HG03159 (cell line): ENCODE results near the gene HSPB1.
A peak's percentile ranks its signal among the peaks of the same experiment; 100 is the strongest.
"Not testable (repeated sequence)": the region's sequence is repeated elsewhere in the genome, so short reads cannot be mapped to it uniquely, and the experiment has no call there.

Experiments
- ATAC-seq: cut with Tn5 transposase; IDR thresholded peaks from one replicate; pipeline ENCODE4 v1.9.1; 2021; ENCODE audit warnings: mild to moderate bottlenecking, moderate library complexity; ENCODE audit not compliant: unreplicated experiment

Gene HSPB1

DNA sequence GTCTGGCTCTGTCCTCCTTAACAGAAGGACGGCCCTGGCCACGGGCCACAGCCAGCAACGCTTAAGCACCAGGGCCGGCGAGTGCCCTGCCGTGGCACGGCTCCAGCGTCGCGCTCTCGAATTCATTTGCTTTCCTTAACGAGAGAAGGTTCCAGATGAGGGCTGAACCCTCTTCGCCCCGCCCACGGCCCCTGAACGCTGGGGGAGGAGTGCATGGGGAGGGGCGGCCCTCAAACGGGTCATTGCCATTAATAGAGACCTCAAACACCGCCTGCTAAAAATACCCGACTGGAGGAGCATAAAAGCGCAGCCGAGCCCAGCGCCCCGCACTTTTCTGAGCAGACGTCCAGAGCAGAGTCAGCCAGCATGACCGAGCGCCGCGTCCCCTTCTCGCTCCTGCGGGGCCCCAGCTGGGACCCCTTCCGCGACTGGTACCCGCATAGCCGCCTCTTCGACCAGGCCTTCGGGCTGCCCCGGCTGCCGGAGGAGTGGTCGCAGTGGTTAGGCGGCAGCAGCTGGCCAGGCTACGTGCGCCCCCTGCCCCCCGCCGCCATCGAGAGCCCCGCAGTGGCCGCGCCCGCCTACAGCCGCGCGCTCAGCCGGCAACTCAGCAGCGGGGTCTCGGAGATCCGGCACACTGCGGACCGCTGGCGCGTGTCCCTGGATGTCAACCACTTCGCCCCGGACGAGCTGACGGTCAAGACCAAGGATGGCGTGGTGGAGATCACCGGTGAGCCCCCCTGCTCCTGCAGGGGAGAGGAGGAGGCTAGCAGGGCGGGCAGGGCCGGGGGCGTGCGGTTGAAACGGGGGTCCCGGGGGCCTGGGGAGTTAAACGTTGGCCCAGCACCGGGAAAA lies at the start of gene HSPB1:
HSPB1 (plus strand) TSS at position 327 of the 855 bp plus-strand sequence; CDS start at position 367, 40 bp downstream.
- peak; percentile 56 for ATAC-seq

- ATAC-seq = no peak
These were observed 47.7 kb upstream of the HSPB1 start for GRCh38 chr7:76254781-76255180.

DNA sequence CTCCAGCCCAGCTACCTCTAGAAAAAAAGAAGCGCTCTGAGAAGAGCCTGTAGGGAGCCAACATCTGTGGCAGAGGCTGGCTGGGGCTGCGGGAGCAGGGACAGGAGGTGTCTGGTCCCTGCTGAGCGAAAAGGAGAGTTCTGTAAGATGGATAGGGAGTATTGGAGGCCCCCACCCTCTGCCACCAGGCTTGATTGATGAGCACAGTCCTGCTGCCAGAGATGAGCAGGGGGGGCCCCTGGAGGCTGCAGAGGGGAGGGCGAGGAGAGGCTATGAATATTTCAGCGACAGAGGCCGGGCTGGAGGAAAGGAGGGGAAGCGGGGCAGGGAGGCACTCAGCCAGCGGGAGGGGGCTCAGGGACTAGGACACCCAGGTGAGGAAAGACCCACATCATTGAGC lies 44.5 kb upstream of the HSPB1 start:
- no peak for ATAC-seq

GRCh38 chr7:76259124-76260093 lies 43.1 kb upstream of the HSPB1 start:
- no peak for ATAC-seq

GRCh38 chr7:76260171-76260703 lies 42.2 kb upstream of the HSPB1 start:
- no peak for ATAC-seq

DNA sequence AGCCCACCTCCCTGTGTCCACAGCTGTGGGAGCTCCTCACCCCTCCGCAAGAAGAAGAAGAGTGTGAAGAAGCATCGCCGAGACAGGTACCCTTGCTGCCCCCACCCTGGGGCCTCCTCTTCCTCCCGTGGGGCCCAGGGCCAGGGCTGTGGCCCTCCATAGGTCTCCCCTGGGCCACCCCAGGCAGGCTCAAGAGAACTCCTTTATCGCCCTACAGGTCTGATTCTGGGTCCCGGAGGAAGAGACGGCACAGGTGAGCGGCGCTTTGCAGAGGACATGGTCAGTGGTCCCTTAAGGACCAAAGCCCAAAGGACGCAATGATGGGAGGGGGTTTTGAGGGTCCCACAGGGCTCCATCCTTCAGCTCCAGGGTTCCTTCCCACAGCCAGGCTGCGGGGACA lies 41.1 kb upstream of the HSPB1 start:
- ATAC-seq = no peak

DNA sequence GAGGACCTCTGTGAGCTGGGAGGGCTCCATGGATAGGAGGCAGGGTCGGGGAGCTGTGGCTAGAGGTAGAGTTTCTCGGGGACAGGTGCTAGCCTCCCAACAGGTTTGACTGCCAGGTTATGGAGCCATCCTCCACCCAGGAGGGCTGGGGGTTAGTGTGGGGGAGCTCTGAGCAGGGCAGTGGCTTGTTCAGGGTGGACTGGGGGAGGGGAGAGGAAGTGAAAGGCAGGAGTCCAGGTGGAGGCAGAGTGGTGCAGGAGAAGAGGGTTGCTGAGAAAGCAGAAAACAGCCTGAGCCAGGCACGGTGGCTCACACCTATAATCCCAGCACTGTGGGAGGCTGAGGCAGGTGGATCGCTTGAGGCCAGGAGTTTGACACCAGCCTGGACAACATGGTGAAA lies 40.5 kb upstream of the HSPB1 start:
- no peak for ATAC-seq

GRCh38 chr7:76262683-76263402 lies 39.6 kb upstream of the HSPB1 start:
- ATAC-seq = no peak

DNA sequence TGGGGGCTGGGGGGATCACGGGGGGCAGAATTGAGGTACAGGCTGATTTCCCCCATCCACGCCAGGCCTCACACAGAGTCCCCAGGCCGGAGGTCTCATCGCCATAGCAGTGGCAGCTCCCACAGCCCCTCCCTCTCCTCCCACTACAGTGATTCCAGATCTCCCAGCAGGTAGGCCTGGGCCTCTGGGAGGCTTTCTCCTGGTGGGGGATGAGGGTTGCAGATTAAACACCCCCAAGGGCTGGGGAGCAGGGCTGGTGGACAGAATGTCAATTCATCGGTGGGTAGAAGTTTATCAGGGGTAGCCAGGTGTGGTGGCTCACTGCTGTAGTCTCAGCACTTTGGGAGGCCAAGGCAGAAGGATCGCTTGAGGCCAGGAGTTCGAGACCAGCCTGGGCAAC lies 37.2 kb upstream of the HSPB1 start:
- no peak for ATAC-seq

DNA sequence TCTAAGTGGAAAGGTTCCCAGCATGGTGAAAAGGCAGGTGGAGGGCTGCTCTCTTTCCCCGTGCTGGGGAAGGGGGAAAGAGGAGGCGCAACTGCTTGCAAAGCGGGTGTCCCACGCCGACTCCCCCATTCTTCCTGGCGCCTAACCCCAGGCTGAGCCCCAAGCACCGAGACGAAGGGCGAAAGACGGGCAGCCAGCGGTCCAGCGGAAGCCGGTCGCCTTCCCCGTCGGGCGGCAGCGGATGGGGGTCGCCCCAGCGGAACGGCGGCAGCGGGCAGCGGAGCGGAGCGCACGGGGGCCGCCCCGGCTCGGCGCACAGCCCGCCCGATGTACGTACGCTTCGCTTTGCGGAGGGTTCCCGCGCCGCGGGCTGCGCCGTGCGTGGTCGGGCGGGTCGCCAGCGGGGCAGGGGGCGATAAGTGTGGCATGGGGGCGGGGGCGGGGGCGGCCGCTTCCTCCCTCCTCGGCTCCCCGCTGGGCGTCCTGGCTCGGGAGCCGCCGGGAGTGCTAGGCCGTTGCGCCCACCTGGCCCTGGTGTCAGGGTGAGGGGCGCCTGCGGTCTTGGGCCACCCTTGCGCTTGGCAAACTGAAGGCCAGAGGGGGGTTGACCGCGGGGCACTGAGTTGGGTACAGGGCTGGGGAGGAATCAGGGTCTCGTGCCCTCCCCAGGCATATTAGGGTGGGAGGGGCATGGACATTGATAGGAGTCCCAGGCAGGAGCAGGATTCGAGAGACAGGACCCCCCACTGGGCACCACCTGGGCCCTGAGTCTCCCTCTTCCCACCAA lies 35.2 kb upstream of the HSPB1 start:
- ATAC-seq = no peak

- no peak for ATAC-seq
These were observed 34.6 kb upstream of the HSPB1 start for GRCh38 chr7:76267894-76268183.

- ATAC-seq = no peak
These were observed 34.1 kb upstream of the HSPB1 start for GRCh38 chr7:76268376-76268775.

GRCh38 chr7:76269895-76270294 lies 32.6 kb upstream of the HSPB1 start:
- ATAC-seq = no peak

GRCh38 chr7:76271384-76271783 lies 31.1 kb upstream of the HSPB1 start:
- not testable (repeated sequence) for ATAC-seq

DNA sequence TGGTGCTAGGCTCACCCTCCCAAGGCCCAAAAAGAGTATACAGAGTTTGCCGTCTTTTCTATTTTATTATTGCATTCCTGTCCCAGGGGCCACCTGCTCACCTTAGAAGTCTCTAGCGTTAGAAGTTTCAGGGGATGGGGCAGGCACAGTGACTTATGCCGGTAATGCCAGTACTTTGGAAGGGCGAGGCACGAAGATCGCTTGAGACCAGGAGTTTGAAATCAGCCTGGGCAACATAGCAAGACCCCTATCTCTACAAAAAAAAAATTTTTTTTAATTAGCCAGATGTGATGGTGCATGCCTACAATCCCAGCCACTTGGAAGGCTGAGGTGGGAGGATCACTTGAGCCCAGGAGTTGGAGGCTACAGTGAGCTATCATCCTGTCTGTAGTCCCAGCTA lies 30.3 kb upstream of the HSPB1 start:
- no peak for ATAC-seq

- no peak for ATAC-seq
These were observed 29.5 kb upstream of the HSPB1 start for GRCh38 chr7:76272851-76273497.

- ATAC-seq = no peak
These were observed 29.0 kb upstream of the HSPB1 start for GRCh38 chr7:76273503-76273902.

- no peak for ATAC-seq
These were observed 23.9 kb upstream of the HSPB1 start for GRCh38 chr7:76278540-76278939.

DNA sequence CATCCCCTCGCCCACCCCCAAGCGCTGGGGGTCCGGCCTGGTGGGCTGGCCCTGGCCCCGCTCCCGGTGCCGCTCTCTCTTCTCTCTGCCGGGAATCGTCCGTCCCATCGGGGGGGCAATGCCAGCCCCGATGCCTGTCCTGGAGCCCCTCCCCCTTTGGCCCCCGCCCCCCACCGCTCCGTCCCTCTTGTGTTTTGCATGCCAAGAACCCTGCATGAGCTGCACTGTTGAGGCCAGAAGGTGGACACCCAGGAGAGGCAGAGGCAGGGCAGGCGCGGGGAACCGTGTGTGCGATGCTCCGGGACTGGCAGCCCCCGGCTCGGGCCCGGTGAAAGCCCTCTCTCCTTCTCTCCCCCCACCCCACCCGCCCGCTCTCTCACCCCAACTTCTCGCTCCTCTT lies 22.1 kb upstream of the HSPB1 start:
- ATAC-seq = no peak
